Measurements from ENCODE around the gene PRKX. TPM values are rescaled to one million over a fixed set of nuclear protein-coding genes. Genes with fewer than 3 reads are reported as not detected.
"Not testable (repeated sequence)": the region's sequence is repeated elsewhere in the genome, so short reads cannot be mapped to it uniquely, and the experiment has no call there.

PRKX gene
- total RNA-seq, 2 experiments from 2014 or later = 31.6 to 35.4 TPM

DNA sequence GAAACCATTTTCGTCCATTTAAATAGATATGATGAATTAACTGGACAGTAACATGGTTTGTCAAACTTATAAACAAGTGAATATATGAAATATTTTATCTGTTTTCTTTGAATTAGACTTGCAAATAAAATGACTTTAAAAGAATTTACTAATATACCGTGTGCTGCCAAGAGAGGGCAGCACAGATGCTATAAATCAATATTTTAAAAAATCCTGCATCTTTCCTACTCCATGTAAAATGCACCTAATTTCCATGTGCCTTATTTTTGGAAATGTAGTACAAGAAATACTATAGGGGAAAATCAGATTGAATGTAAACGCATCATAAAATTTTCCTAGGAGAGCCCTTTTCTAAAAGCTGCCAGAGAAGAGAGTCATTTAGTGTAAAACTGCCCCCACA, 62.2 kb downstream of the PRKX start:
- ChIA-PET CTCF (interaction anchor here (0.8 to 2.1 kb wide), 4 partner anchors 62 to 162 kb away, joined by 3 to 7 read pairs (median 5); partner anchors contain the start of gene PRKX), POLR2A (interaction anchor here (0.6 to 0.9 kb wide), 3 partner anchors 62 to 164 kb away, joined by 3 to 4 read pairs (median 3); partner anchors contain the start of gene PRKX)
- intact Hi-C loops (cut with DNase I, micrococcal nuclease) = loop anchor here (1.0 to 5.0 kb wide), 3 partner anchors 46 to 161 kb away; no protein-coding TSS in a partner anchor
- Histone ChIP-seq H3K4me1 (ENCODE audit: insufficient read depth, low read length) (no peaks in the 10 kb centered on the region), H3K27ac (ENCODE audit: low read depth in 1 of 2, low read length in 2 of 2) (no peak overlapping the region), H3K9me3 (ENCODE audit: control insufficient read depth in 1 of 2, insufficient read depth in 1 of 2, low read length in 2 of 2) (no peaks in the 10 kb centered on the region), H3K4me3 (ENCODE audit: low read length) (no peak overlapping the region), H3K36me3 (ENCODE audit: insufficient read depth, low read length) (peaks cover 41% of the 10 kb centered on the region), H3K27me3 (ENCODE audit: control insufficient read depth in 1 of 2, insufficient read depth in 2 of 2, low read length in 2 of 2) (no peaks in the 10 kb centered on the region)
- Mint-ChIP-seq H3K4me1 (ENCODE audit: low read depth) (no peaks in the 10 kb centered on the region), H3K27me3 (no peaks in the 10 kb centered on the region), H3K36me3 (ENCODE audit: low read depth) (peaks cover 27% of the 10 kb centered on the region), H3K9me3 (no peaks in the 10 kb centered on the region), H3K4me3 (no peak overlapping the region), H3K27ac (no peak overlapping the region)
- TF ChIP-seq, protein P1, sequence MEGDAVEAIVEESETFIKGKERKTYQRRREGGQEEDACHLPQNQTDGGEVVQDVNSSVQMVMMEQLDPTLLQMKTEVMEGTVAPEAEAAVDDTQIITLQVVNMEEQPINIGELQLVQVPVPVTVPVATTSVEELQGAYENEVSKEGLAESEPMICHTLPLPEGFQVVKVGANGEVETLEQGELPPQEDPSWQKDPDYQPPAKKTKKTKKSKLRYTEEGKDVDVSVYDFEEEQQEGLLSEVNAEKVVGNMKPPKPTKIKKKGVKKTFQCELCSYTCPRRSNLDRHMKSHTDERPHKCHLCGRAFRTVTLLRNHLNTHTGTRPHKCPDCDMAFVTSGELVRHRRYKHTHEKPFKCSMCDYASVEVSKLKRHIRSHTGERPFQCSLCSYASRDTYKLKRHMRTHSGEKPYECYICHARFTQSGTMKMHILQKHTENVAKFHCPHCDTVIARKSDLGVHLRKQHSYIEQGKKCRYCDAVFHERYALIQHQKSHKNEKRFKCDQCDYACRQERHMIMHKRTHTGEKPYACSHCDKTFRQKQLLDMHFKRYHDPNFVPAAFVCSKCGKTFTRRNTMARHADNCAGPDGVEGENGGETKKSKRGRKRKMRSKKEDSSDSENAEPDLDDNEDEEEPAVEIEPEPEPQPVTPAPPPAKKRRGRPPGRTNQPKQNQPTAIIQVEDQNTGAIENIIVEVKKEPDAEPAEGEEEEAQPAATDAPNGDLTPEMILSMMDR (IDR thresholded peaks at IDR 0.05) = peak; percentile 62
- peak; percentile 41 for ATAC-seq (ENCODE audit: poor library complexity)
- peak in 4 of 14 experiments; percentile 30 to 44 (median 38) for DNase-seq

DNA sequence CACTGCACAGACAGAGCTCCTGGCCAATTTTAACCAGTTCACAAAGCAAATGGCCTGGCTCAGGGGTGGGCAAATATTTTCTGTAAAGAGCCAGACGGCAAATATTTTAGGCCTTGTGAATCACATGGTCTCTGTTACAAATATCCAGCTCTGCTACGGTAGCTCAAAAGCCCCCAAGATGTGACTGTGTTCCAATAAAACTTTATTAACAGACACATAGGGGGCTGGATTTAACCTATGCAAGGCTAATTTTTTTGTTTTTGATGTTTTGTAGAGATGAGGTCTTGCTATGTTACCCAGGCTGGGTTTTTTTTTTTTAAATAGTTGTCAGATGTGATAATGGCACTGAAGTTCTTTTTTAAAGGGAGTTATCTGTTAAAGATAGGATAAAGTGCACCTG, 65.4 kb downstream of the PRKX start:
- Mint-ChIP-seq H3K9me3 (no peaks in the 10 kb centered on the region), H3K4me3 (no peak overlapping the region), H3K4me1 (ENCODE audit: low read depth) (no peaks in the 10 kb centered on the region), H3K27ac (no peak overlapping the region), H3K36me3 (ENCODE audit: low read depth) (peaks cover 51% of the 10 kb centered on the region), H3K27me3 (no peaks in the 10 kb centered on the region)
- TF ChIP-seq, protein P1 (IDR thresholded peaks at IDR 0.05) = no peak
- Histone ChIP-seq H3K27ac (ENCODE audit: low read depth in 1 of 2, low read length in 2 of 2) (no peak overlapping the region), H3K4me1 (ENCODE audit: insufficient read depth, low read length) (no peaks in the 10 kb centered on the region), H3K36me3 (ENCODE audit: insufficient read depth, low read length) (peaks cover 33% of the 10 kb centered on the region), H3K9me3 (ENCODE audit: control insufficient read depth in 1 of 2, insufficient read depth in 1 of 2, low read length in 2 of 2) (no peaks in the 10 kb centered on the region), H3K27me3 (ENCODE audit: control insufficient read depth in 1 of 2, insufficient read depth in 2 of 2, low read length in 2 of 2) (no peaks in the 10 kb centered on the region), H3K4me3 (ENCODE audit: low read length) (no peak overlapping the region)
- no peak for ATAC-seq (ENCODE audit: poor library complexity)
- ChIA-PET CTCF (no interaction called here), POLR2A (interaction anchor here (0.6 kb wide), 2 partner anchors 76 to 79 kb away, joined by 3 to 4 read pairs; no protein-coding TSS in a partner anchor)
- intact Hi-C loops (cut with DNase I, micrococcal nuclease) = no loop called here
- no peak for DNase-seq

DNA sequence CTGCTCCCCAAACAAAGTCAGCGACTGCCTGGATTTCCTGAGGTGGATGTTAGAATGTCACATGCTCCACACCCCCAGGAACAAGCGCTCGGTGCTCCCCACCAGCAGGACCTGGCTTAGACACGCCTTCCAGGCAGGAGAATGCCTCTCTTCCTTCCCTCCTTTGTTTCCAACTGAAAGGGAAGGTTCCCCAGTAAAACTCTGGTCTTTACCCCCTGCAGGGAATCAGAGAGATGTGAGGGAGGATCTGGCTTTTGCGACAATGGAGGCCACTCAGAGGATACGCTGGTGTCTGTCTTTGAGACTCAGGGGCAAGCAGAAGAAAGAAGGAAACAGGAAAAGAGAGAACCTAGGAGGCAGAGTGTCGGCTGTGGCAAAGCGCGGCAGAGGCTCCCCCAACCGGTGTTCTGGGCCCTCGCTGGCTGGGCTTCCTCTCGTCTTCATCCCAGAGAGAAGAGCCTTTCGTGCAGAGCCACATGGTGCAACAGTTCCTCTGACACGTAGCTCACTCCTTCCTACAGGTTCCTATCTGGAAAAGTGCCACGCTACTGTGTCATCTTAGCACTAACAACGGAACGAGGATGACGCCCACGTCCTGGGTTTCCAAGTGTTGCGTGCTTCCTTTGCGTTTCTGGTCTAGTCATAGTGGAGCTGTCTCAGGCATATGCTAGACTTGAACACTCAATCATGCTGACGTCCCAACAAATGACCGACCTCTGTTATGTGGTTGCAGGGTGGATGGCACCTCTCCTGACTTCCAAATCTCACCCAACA, 73.4 kb downstream of the PRKX start:
- H3K27ac ChIP-seq (ENCODE audit: low read depth in 1 of 2, low read length in 2 of 2); H3K4me1 Mint-ChIP-seq (ENCODE audit: low read depth); H3K27ac Mint-ChIP-seq; ATAC-seq (ENCODE audit: poor library complexity); H3K9me3 Mint-ChIP-seq; H3K27me3 Mint-ChIP-seq; CTCF ChIA-PET; H3K4me3 Mint-ChIP-seq; H3K27me3 ChIP-seq (ENCODE audit: control insufficient read depth in 1 of 2, insufficient read depth in 2 of 2, low read length in 2 of 2); H3K9me3 ChIP-seq (ENCODE audit: control insufficient read depth in 1 of 2, insufficient read depth in 1 of 2, low read length in 2 of 2); DNase-seq; H3K4me1 ChIP-seq (ENCODE audit: insufficient read depth, low read length); POLR2A ChIA-PET; H3K4me3 ChIP-seq (ENCODE audit: low read length): not testable (repeated sequence)
- H3K36me3 ChIP-seq (ENCODE audit: insufficient read depth, low read length) = peaks cover 29% of the 10 kb centered on the region
- intact Hi-C loops (cut with DNase I, micrococcal nuclease) = loop anchor here in 1 of 2 experiments (10.0 kb wide), 1 partner anchor 995 kb away; no protein-coding TSS in a partner anchor
- peaks cover 26% of the 10 kb centered on the region for H3K36me3 Mint-ChIP-seq (ENCODE audit: low read depth)

All from CD4-positive, alpha-beta T cell (primary cell).